HG02571 (cell line): ENCODE data around the gene SLX4IP.

Experiments used
- ATAC-seq: cut with Tn5 transposase; IDR thresholded peaks from one replicate; pipeline ENCODE4 v1.9.1; 2021; ENCODE audit warnings: mild to moderate bottlenecking, moderate library complexity; ENCODE audit not compliant: unreplicated experiment

SLX4IP gene

GRCh38 chr20:10625641-10626040 lies 190.5 kb downstream of the SLX4IP start:
- no peak for ATAC-seq

- ATAC-seq = no peak
Measured at GRCh38 chr20:10626896-10627295, 191.8 kb downstream of the SLX4IP start.

DNA sequence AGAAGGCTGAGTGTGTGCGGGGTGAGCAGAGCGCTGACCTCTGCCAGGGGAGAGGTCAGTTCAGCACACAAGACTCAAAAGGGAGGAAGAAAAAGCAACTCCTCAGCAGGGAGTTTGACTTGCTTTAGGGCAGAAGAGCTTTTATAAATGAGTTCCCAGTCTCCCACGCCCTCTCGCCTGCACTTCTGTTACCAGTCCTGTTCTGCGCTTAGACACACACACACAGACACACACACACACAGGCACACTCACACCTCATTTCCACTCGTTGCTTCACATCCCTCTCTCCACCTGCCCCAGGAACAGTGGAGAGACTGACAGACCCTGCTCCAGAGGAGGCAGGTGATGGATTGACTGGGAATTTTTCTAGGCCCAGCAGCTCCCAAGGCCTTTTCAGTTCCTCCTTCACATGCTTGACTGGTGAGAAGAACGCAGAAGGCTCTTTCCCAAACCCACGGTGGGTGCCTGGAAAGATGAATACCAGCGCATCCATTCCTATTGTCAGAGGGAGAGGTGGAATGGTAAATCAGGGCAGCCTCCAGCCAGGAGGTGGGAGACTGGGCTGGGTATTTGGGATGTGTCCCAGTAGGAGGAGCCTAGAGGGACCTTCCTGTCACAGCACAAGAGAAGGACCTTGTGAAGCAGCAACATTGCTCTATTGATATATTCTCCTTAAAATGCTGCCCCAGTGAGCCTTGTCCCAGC lies 195.0 kb downstream of the SLX4IP start:
- no peak for ATAC-seq

- ATAC-seq = no peak
Measured at GRCh38 chr20:10631126-10631525, 196.0 kb downstream of the SLX4IP start.

DNA sequence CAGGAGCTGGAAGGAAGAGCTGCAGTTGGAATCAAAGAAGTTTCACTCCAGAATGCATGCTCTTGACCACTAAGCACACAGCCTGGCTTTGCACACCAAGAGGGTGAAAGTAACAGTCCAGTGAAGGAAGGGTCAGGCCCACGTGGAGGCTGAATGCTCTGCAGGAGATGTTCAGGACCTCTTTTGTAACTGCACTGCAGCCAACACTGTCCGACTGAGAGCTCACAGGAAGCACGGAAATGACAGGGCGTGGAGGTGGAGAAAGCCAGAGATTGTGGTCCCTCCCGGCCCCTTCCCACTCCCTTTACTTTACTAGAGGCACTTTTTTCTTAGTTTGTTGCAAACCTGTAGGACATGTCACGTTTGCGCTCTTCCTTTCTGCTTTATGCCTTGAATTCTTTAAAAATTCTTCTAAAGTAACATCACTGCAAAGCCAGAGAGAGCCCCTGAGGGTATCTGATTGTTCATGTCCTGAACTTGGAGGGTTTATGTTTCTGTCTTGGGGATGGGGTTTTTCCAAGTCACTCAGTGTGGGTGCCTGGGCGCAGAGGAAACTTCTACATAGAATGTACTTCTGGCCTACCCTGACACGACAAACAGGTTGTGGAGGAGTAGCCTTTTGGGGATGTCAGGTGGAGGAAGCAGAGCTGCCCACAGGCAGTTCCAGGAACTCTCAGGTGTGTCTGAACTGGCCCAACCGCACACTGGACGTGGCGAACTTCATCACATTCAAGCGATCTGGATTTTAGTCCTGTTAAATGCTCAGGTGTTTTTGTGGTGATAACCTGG lies 197.8 kb downstream of the SLX4IP start:
- no peak for ATAC-seq

DNA sequence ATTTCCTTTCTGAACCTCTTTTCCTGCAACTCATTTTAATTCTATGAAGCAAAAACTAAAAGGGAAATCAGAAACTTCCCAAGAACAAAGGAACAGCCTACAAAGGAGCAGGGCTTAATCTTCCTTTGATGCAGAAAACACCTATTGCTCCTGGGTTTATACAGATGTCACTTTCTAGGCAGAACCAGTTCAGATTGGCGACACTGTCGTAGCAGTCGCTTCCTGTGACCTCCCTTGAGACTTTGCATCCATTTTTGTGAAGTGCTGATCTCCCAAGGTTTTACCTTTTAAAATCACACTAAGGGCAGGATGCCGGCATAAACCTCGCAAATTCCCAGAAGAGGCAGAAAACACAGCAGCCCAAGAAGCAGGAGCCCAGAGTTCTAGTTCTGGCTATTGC lies 198.6 kb downstream of the SLX4IP start:
- no peak for ATAC-seq

DNA sequence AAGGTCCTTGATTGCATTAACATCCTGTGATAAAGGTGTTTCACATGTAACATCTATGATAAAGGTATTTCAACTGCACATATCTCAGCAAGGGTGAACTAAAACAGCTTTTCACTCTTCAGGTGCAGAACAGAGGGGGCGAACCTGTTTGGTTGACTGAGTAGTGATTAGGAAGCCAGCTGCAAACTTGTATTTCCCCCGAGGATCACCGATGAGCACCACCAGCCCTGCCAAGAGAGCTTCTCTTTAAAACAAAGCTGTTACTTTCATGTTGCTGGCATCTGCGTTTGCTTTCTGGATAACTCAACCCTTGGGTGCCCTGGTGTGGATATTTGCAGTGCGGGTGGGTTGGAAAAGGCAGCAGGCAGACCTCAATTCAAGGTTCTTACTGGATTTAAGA lies 199.1 kb downstream of the SLX4IP start:
- no peak for ATAC-seq

GRCh38 chr20:10634683-10635411 lies 199.7 kb downstream of the SLX4IP start:
- ATAC-seq = no peak

DNA sequence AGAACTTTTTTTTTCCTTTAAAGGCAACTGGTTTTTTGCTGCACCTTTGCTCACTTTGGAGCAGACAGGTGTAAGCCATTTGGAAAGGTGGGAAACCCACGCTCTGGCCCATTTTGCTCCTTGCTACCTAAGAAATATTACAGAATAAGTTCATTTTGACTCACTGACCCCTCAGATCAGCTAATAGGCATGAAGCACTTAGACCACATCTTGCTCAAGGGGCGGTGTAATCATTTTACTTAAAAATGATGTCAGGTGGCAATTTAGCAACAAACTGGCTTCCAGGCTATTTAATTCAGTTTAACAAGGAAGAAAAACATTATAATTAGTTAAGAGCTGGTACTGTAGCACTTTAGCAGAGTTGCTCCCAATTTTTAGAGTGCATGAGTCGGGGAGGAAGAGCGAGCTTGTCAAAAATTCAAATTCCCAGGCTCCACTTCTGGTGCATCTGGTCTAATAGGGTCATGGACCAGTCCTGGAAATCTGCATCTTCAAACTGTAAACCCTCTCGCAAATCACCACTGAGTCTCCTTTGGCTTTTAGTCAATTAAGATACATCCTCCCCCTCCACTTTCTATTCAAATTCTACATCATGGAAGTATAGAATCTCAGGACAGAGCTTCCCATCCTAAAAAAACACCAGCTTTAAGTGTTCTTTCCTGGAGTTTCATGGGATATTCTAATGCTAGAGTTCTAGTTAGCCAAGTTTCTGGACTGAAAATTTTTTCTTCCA lies 200.5 kb downstream of the SLX4IP start:
- ATAC-seq = no peak

- ATAC-seq = no peak
Measured at GRCh38 chr20:10636326-10636818, 201.3 kb downstream of the SLX4IP start.

GRCh38 chr20:10637031-10637559 lies 202.0 kb downstream of the SLX4IP start:
- no peak for ATAC-seq

- no peak for ATAC-seq
Measured at GRCh38 chr20:10637563-10637962, 202.5 kb downstream of the SLX4IP start.

DNA sequence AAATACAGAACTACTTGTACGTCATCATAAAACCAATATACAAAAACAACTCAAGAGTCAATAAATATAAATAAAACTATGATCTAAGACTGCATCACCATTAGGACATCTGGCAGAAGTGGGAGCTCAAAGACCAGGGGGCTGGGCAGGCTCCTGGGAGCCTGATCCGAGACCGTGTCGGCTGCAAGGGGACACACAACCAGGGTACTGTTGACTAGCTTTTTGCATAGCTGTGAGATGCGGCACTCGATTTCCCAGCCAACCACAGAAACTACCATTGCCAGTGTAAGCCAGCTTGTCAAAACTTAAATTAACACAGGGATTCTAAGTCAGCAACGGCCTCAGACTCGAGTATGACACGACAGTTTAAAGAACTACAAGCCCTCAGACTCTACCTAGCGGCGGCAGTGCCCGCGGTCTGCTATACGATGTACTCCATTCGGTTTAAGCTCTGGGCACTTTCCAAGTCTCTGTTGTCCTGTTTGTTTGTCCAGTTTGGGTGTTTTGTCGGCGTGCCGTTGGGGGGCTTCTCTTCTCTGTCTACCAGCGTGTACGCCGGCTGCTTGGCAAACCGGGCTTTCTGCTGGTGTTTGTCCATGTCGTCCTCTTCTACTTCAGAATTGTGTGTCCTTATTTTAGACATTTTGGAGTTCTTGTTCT lies 204.1 kb downstream of the SLX4IP start:
- ATAC-seq = no peak

DNA sequence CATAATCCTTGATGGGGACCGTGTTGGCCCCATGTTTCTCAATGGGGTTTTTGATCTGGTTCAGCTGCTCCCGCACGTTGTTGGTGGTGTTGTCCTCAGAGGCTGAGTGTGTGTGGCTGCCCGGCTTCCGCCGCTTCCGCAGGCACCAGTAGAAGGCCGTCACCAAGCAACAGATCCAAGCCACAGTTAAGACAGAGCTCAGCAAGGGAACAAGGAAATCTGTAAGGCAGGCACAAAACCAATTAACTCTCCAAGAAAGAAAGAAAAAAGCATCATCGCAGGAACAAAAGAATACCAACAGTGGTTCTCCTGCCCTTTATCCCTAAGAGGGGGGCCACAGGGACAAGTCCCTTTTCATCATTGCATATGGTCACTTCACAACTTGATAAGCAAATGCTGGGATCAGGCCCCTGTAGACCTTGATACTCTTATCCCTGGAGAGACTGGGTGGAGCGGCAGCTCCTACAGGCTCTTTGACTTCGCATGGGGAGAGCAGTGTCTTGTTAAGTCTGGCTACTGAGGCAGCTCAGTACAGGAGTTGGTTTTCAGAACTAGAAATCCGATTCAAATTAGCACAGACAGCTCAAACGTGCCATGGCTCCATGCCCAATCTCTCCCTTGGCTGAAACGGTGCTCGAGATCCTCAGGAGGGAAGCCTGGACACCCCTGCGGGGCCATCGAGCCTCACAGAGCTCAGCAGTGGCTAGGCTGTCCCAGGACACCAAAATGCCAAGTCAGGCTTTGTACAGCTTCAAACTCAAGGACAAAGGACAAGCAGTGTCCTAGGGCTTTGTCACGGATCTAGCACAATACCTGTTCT lies 204.8 kb downstream of the SLX4IP start:
- no peak for ATAC-seq

DNA sequence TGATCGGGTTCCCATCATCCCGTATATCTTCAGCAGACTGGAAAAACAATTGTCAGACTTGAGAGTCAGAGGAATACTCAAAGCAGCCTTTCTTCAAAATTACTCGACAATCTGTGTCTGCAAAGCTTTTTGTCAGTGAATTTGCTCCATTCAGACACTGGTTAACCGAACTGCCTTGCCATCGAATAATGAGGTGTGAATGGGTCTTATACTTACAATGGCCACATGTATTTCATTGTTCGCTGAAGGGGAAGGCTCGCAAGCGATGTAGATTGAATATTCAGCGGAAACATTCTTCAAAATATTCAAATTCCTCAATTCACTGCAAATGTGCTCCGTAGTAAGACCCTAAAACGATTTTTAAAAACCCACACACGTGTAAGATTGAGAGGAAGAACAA lies 205.8 kb downstream of the SLX4IP start:
- ATAC-seq = no peak

DNA sequence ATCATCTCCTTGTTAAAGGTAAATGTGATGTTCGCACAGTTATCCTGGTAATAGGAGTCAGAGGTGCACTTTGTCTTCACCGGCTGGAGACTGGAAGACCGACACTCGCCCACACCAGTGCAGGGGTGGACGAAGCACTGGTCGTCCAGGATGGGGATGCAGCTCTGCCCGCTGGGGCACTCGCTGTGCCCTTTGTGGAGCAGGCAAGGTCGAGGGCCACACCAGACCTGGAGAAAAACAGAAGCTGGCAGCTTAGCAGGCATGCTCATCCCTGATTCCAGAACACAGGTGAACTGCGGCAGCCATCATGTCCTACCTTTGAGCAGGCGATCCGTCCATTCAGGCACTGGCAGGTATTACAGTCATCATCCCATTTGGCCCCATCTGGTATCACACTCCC lies 206.4 kb downstream of the SLX4IP start:
- no peak for ATAC-seq

- no peak for ATAC-seq
Measured at GRCh38 chr20:10641893-10642292, 206.8 kb downstream of the SLX4IP start.

DNA sequence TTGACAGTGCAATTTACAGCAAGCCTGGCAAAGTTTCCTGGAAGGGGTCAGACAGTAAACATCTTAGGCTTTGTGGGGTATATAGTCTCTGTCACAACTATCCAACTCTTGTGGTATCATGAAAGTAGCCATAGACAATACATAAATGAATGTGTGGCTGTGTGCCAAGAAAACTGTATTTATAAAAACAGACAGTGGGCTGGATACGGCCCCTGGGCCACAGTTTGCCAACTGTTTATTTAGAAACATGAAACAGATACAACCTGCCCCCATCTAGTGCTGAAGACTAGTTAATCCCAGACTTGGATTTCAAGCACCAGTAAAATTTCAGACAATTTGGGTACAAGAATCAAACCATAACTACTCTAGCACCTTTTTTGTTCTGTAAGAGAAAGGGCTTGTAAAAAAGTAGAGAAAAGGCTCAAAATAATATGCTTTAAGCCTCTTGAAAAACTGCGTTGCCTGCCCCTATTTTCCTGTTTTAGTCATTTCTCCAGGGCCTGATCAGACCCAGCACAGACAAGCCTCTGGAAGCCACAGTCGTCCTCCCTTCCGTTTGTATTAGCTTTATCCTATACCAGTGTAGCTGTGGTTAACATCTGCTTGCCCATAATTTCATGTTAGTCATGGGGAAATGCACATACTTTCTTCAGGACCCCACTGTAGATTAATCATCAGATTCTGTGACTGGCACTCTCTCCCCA lies 207.9 kb downstream of the SLX4IP start:
- ATAC-seq = no peak

- ATAC-seq = no peak
Measured at GRCh38 chr20:10643560-10643873, 208.4 kb downstream of the SLX4IP start.
